MM.1S (cell line): ENCODE data around the gene LURAP1L.

ENCODE experiments used
- DNase-seq: peaks from one replicate; pipeline ENCODE4 v3.0.0-alpha.2; 2015
- H2AFZ ChIP-seq: fragments of 300-600 bp; sonication (generic); 2 replicates; pipeline ENCODE4 v1.6.0; 2016; ENCODE audit warnings: antibody characterized with exemption, low read length
- H3F3A ChIP-seq: fragments of 300-600 bp; sonication (generic); 2 replicates; pipeline ENCODE4 v1.6.1; 2016; ENCODE audit warnings: mild to moderate bottlenecking, antibody characterized with exemption, low read length, moderate library complexity, mixed read lengths; ENCODE audit not compliant: insufficient read depth
- H3K27ac ChIP-seq: fragments of 300-600 bp; sonication (generic); 2 replicates; pipeline ENCODE4 v1.5.1; 2016; ENCODE audit warnings: mild to moderate bottlenecking, low read length
- H3K27me3 ChIP-seq: fragments of 300-600 bp; sonication (generic); replicated peaks from 2 replicates; pipeline ENCODE4 v1.6.0; 2016; ENCODE audit warnings: low read length; ENCODE audit not compliant: insufficient read depth
- H3K36me3 ChIP-seq: fragments of 300-600 bp; sonication (generic); replicated peaks from 2 replicates; pipeline ENCODE4 v1.6.1; 2016; ENCODE audit warnings: mild to moderate bottlenecking, low read length, mixed read lengths; ENCODE audit not compliant: insufficient read depth
- H3K4me1 ChIP-seq: fragments of 300-600 bp; sonication (generic); 2 replicates; pipeline ENCODE4 v1.6.1; 2016; ENCODE audit warnings: low read length, mixed read lengths
- H3K4me2 ChIP-seq: fragments of 300-600 bp; sonication (generic); 2 replicates; pipeline ENCODE4 v1.6.0; 2016; ENCODE audit warnings: low read depth, low read length
- H3K4me3 ChIP-seq: fragments of 300-600 bp; sonication (generic); 2 replicates; pipeline ENCODE4 v1.5.1; 2016; ENCODE audit warnings: low read length, mixed read lengths
- H3K79me2 ChIP-seq: fragments of 300-600 bp; sonication (generic); 2 replicates; pipeline ENCODE4 v1.6.1; 2016; ENCODE audit warnings: mixed run types, low read length, mixed read lengths
- H3K9ac ChIP-seq: fragments of 300-600 bp; sonication (generic); 2 replicates; pipeline ENCODE4 v1.6.1; 2016; ENCODE audit warnings: low read length, mixed read lengths
- H3K9me2 ChIP-seq: fragments of 300-600 bp; sonication (generic); replicated peaks from 2 replicates; pipeline ENCODE4 v1.6.1; 2016; ENCODE audit warnings: mild to moderate bottlenecking, low read length, mixed read lengths; ENCODE audit not compliant: insufficient read depth
- H3K9me3 ChIP-seq: fragments of 300-600 bp; sonication (generic); replicated peaks from 2 replicates; pipeline ENCODE4 v1.6.1; 2016; ENCODE audit warnings: mild to moderate bottlenecking, low read length, mixed read lengths; ENCODE audit not compliant: insufficient read depth
- H4K20me1 ChIP-seq: fragments of 300-600 bp; sonication (generic); 2 replicates; pipeline ENCODE4 v1.6.1; 2016; ENCODE audit warnings: mild to moderate bottlenecking, low read length, moderate library complexity, mixed read lengths; ENCODE audit not compliant: insufficient read depth
- EZH2 ChIP-seq: fragments of 300-600 bp; sonication (generic); optimal IDR thresholded peaks from 2 replicates; pipeline ENCODE3; 2017; ENCODE audit warnings: low read depth, mild to moderate bottlenecking, antibody characterized with exemption, low read length, mixed read lengths
- EZH2phosphoT487 ChIP-seq: fragments of 300-600 bp; sonication (generic); IDR thresholded peaks from 2 replicates; pipeline ENCODE4 v1.6.1; 2018; ENCODE audit warnings: antibody characterized with exemption, low read length
- TF ChIP-seq, protein P1 (sequence below): fragments of 300-600 bp; sonication (generic); IDR thresholded peaks from 2 replicates; pipeline ENCODE4 v1.5.1; 2016; ENCODE audit warnings: antibody characterized with exemption, low read length, mixed read lengths

The LURAP1L gene

DNA sequence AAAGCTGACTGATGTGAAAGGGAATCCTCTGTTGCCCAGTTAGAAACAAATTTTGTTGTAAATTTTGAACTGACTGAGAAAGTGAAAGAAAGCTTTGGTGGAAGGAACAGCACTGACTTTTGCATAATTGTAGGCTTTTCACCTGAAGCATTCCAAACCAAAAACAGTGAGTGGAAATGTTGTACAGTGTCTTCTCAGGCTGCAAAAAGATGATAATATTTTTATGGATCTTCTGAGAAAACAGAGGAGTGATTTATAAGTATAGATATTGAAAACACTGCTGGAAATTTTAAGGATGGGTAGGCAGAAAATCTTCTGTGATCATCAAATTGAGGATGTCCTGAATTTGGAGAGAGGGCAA, 40.0 kb downstream of the LURAP1L start:
- Histone ChIP-seq H3K4me1 (peaks cover 3% of the 10 kb centered on the region; the same call in 1 of the 2 replicates), H3K79me2 (no peaks in the 10 kb centered on the region), H3F3A (peaks cover 6% of the 10 kb centered on the region; the same call in 1 of the 2 replicates), H3K4me2 (peak overlapping the region; percentile 78), H3K27me3 (no peaks in the 10 kb centered on the region), H4K20me1 (no peaks in the 10 kb centered on the region), H3K36me3 (no peaks in the 10 kb centered on the region), H3K4me3 (peak overlapping the region; percentile 49), H3K9me3 (no peaks in the 10 kb centered on the region), H3K27ac (peak overlapping the region; percentile 88), H3K9me2 (no peaks in the 10 kb centered on the region), H3K9ac (peak overlapping the region; percentile 65), H2AFZ (peak overlapping the region; percentile 61)
- no peak for DNase-seq
- TF ChIP-seq EZH2phosphoT487, result no peak
- TF ChIP-seq EZH2, result no peak
- TF ChIP-seq, protein P1, sequence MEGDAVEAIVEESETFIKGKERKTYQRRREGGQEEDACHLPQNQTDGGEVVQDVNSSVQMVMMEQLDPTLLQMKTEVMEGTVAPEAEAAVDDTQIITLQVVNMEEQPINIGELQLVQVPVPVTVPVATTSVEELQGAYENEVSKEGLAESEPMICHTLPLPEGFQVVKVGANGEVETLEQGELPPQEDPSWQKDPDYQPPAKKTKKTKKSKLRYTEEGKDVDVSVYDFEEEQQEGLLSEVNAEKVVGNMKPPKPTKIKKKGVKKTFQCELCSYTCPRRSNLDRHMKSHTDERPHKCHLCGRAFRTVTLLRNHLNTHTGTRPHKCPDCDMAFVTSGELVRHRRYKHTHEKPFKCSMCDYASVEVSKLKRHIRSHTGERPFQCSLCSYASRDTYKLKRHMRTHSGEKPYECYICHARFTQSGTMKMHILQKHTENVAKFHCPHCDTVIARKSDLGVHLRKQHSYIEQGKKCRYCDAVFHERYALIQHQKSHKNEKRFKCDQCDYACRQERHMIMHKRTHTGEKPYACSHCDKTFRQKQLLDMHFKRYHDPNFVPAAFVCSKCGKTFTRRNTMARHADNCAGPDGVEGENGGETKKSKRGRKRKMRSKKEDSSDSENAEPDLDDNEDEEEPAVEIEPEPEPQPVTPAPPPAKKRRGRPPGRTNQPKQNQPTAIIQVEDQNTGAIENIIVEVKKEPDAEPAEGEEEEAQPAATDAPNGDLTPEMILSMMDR, result no peak

DNA sequence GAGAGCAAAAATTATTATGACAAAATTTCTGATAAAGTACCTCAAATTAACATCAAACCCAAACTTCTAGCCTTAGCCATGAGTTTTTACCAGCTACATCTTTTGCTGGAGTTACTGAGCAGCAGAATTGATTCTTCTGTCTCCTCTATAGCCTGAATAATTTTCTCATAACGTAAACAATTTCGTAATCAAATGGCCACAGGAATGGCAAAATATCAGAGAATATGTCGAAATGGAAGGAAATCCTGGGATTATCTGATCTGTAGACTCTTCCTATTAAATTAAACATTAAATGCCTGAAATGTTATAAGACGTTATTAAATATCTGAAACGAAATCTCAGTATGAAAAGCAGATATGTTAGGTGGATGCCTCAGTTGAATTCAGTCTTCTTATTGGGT, 41.1 kb downstream of the LURAP1L start:
- peaks cover 6% of the 10 kb centered on the region; the same call in 1 of the 2 replicates for H3F3A ChIP-seq
- no peak overlapping the region for H3K9ac ChIP-seq
- H3K27me3 ChIP-seq, result no peaks in the 10 kb centered on the region

DNA sequence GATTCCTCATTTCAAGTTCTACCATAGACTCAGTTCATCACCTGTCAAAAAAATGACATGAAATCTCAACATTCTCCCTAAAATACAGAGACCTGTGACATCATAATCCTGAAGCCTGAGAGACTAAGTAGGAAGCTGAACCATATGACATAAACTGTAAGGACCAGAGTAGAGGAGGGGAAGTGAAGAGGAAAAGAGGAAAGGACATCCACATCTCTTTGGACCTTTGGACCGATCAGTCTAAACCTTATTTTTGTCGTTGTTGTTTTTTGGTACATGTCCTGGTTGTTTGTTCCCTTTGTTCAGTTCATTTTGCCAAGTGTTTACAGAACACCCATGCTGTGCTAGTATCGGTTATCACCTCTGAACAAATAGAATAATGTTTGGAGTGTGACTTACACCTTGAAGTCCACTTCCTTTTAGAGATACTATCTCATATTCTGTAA, 41.9 kb downstream of the LURAP1L start:
- Histone ChIP-seq H3K4me3 (no peak overlapping the region), H4K20me1 (no peaks in the 10 kb centered on the region), H3K9me2 (no peaks in the 10 kb centered on the region), H3K4me2 (no peak overlapping the region), H3K27ac (no peak overlapping the region), H3K9ac (no peak overlapping the region), H3K27me3 (no peaks in the 10 kb centered on the region), H3K36me3 (no peaks in the 10 kb centered on the region), H3K79me2 (no peaks in the 10 kb centered on the region), H3F3A (peaks cover 6% of the 10 kb centered on the region; the same call in 1 of the 2 replicates), H3K4me1 (peaks cover 3% of the 10 kb centered on the region; the same call in 1 of the 2 replicates), H3K9me3 (no peaks in the 10 kb centered on the region), H2AFZ (no peak overlapping the region)
- DNase-seq, result no peak
- TF ChIP-seq EZH2phosphoT487, result no peak
- TF ChIP-seq, protein P1, result no peak
- TF ChIP-seq EZH2, result no peak

More for the DNA sequence above, 41.1 kb downstream of the LURAP1L start:
- Histone ChIP-seq H3K79me2 (no peaks in the 10 kb centered on the region), H2AFZ (no peak overlapping the region), H3K4me3 (no peak overlapping the region), H3K36me3 (no peaks in the 10 kb centered on the region), H3K27ac (no peak overlapping the region), H3K9me3 (no peaks in the 10 kb centered on the region), H3K4me1 (peaks cover 3% of the 10 kb centered on the region; the same call in 1 of the 2 replicates), H3K4me2 (no peak overlapping the region), H3K9me2 (no peaks in the 10 kb centered on the region), H4K20me1 (no peaks in the 10 kb centered on the region)
- TF ChIP-seq EZH2 (no peak), EZH2phosphoT487 (no peak)
- TF ChIP-seq, protein P1, result no peak
- no peak for DNase-seq
